Measurements from ENCODE around the gene VPS52. TPM values are rescaled to one million over a fixed set of nuclear protein-coding genes. Genes with fewer than 3 reads are reported as not detected.

The VPS52 gene
- total RNA-seq, 1 donor from 2014 or later = 42.2 TPM

DNA sequence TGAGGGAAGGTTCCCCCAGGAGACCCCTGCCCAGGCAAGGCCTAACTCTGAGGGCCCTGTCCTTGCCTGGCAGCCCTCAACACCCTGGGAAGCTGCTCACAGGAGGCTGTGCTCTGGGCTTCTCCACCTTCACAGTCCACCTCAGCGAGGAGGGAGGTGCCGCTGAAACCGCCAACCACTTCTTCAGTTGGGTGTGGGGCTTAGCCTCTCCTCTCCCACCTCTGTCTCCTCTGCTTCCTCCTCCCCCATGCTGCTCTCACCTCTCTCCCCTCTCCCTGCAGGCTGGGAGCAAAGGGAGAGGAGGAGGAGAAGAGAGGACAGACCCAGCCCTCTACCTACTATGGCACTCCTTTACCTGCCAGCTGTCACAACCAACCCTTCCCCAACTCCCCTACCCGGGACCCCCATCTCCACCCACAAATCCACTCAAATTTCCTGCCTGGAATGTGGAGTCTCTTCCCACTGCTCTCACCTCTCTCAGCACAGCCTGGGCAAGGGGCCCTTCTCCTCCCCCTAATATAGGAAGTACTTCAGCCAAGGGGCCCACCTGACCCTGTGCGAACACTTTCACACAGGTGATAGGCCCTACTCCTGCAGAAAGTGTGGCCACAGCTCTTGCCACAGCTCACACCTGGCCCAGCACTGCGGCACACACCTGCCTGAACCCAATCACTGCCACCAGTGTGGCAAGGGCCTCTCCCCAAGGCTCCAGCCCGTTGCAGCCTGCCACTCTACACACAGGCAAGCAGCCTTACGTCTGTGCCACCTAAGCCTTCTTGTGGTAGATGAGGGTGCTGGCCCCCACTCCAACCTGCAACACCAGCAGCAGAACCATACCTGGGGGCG is 56.2 kb downstream of the VPS52 start:
- H3K9me3 ChIP-seq = no peaks in the 10 kb centered on the region
- no peak overlapping the region for H3K4me3 ChIP-seq
- peaks cover 11% of the 10 kb centered on the region for H3K4me1 ChIP-seq
- no peak for DNase-seq (ENCODE audit: extremely low spot score in 2 of 2)
- no peaks in the 10 kb centered on the region for H3K36me3 ChIP-seq
- no peak for TF ChIP-seq POLR2A (IDR thresholded peaks at IDR 0.05)
- TF ChIP-seq, protein P1, sequence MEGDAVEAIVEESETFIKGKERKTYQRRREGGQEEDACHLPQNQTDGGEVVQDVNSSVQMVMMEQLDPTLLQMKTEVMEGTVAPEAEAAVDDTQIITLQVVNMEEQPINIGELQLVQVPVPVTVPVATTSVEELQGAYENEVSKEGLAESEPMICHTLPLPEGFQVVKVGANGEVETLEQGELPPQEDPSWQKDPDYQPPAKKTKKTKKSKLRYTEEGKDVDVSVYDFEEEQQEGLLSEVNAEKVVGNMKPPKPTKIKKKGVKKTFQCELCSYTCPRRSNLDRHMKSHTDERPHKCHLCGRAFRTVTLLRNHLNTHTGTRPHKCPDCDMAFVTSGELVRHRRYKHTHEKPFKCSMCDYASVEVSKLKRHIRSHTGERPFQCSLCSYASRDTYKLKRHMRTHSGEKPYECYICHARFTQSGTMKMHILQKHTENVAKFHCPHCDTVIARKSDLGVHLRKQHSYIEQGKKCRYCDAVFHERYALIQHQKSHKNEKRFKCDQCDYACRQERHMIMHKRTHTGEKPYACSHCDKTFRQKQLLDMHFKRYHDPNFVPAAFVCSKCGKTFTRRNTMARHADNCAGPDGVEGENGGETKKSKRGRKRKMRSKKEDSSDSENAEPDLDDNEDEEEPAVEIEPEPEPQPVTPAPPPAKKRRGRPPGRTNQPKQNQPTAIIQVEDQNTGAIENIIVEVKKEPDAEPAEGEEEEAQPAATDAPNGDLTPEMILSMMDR (IDR thresholded peaks at IDR 0.05) = no peak
- no peak for TF ChIP-seq POLR2AphosphoS5 (IDR thresholded peaks at IDR 0.05; ENCODE audit: insufficient read depth in 1 of 2, low read depth in 1 of 2)
- no peaks in the 10 kb centered on the region for H3K27me3 ChIP-seq
- no peak overlapping the region for H3K27ac ChIP-seq
- intact Hi-C loops (cut with DNase I) = no loop called here

DNA sequence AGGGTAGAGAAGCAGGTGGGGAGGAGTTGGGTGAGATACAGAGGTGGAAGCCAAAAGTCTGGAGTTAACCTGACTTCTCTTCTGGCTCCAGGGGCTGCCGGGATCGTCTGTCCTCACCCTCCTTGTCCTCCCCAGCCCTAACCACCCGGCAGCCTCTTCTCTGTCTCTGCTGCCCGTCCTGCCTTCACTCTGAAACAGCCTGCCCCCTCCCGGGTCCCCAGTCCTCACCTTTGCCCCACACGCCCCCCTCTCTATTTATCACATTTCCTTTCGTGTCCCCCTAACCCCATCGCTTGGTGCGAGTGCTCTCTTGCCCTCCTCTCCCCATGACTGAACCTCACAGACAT is 57.7 kb downstream of the VPS52 start:
- no peak for DNase-seq (ENCODE audit: extremely low spot score in 2 of 2)
- intact Hi-C loops (cut with DNase I) = no loop called here
- TF ChIP-seq, protein P1 (IDR thresholded peaks at IDR 0.05) = no peak
- TF ChIP-seq POLR2A (IDR thresholded peaks at IDR 0.05) (no peak), POLR2AphosphoS5 (IDR thresholded peaks at IDR 0.05; ENCODE audit: insufficient read depth in 1 of 2, low read depth in 1 of 2) (no peak)
- Histone ChIP-seq H3K36me3 (peaks cover 0 to 12% of the 10 kb centered on the region in 2 donors), H3K4me1 (peaks cover 18% of the 10 kb centered on the region), H3K9me3 (no peaks in the 10 kb centered on the region), H3K4me3 (peak overlapping the region; percentile 46 to 55), H3K27me3 (no peaks in the 10 kb centered on the region), H3K27ac (peak overlapping the region; percentile 59)

DNA sequence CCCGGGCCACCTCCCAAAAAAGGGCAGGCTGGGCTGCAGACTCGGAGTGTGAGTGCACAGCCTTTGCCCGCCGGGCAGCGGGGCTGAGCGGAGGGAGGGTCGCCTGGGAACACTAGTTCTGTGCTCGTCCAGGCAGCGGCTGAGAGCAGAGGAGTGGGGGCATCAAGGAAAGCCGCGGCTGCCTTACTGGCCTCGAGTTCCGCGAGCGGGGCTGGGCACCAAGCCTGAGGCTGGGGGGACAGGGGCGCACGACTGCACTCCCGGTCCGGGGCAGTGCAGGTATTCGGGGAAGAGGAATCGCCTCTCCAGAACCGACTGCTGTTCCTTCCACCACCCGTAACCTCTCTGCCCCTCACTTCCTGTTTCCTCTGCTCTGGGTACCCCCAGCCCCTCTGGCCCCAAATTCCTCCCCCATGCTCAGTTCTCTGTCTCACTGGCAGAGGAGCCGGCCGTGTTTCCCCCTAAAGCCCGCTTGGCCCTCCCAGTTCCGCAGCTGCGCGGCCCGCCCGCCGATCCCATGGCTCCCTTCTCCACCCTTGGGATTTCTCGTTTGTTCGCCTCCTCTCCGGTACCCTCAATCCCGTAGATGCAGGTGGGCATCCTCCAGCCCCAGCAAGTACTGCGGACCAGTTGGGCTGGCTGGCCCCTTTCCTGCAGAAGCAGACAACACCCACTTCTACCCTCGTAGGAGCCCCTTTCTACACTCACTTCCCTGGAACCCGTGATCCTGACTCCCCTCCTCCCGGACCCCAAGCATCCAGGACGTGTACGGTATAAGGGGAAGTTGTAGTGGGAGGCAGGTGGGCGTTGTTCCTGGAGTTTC is 58.3 kb downstream of the VPS52 start:
- H3K27ac ChIP-seq = peak overlapping the region; percentile 59

DNA sequence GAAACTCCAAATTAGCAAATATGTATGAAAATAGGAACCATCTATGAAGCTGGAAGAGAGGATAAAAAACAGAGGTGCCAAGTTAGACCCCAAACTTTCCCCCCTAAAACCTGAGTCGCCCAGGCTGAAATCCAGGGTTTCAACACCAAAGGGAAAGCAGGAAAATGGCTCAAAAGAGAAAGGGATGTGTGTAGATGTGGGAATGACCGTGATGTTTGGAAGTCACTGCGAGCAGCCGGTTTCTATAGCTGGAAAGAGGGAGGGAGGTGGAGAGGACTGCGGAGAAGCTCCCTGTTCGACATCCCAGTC is 58.9 kb downstream of the VPS52 start:
- Histone ChIP-seq H3K4me3 (peak overlapping the region; percentile 46 to 55), H3K9me3 (no peaks in the 10 kb centered on the region), H3K4me1 (peaks cover 22% of the 10 kb centered on the region), H3K36me3 (peaks cover 0 to 12% of the 10 kb centered on the region in 2 donors), H3K27ac (peak overlapping the region; percentile 59), H3K27me3 (no peaks in the 10 kb centered on the region)
- intact Hi-C loops (cut with DNase I) = no loop called here
- DNase-seq (ENCODE audit: extremely low spot score in 2 of 2) = no peak
- TF ChIP-seq, protein P1 (IDR thresholded peaks at IDR 0.05) = no peak
- TF ChIP-seq POLR2A (IDR thresholded peaks at IDR 0.05) (no peak), POLR2AphosphoS5 (IDR thresholded peaks at IDR 0.05; ENCODE audit: insufficient read depth in 1 of 2, low read depth in 1 of 2) (no peak)

More for the DNA sequence above, 58.3 kb downstream of the VPS52 start:
- peaks cover 21% of the 10 kb centered on the region for H3K4me1 ChIP-seq
- H3K27me3 ChIP-seq = no peaks in the 10 kb centered on the region
- TF ChIP-seq, protein P1 (IDR thresholded peaks at IDR 0.05) = no peak
- TF ChIP-seq POLR2A (IDR thresholded peaks at IDR 0.05) (no peak), POLR2AphosphoS5 (IDR thresholded peaks at IDR 0.05; ENCODE audit: insufficient read depth in 1 of 2, low read depth in 1 of 2) (peak in 1 of 2 donors; percentile 48)
- H3K9me3 ChIP-seq = no peaks in the 10 kb centered on the region
- peaks cover 0 to 12% of the 10 kb centered on the region in 2 donors for H3K36me3 ChIP-seq
- peak overlapping the region; percentile 46 to 55 for H3K4me3 ChIP-seq
- intact Hi-C loops (cut with DNase I) = no loop called here
- no peak for DNase-seq (ENCODE audit: extremely low spot score in 2 of 2)
